Activated CD4-positive, CD25-positive, alpha-beta regulatory T cell treated with anti-CD3 and anti-CD28 coated beads, Interleukin-2, amount 50 U/mL, for 72 hours (primary cell): ENCODE data around the gene SCYGR8.
A peak's percentile ranks its signal among the peaks of the same experiment; 100 is the strongest.

Source experiments
- DNase-seq: peaks from one replicate; pipeline ENCODE4 v3.0.0; 2021

SCYGR8 gene

GRCh38 chr2:227765788-227766372 lies 20.2 kb downstream of the SCYGR8 start:
- DNase-seq, result no peak

- DNase-seq, result peak; percentile 57
Observed at GRCh38 chr2:227766373-227766883, 20.7 kb downstream of the SCYGR8 start.

GRCh38 chr2:227767830-227768229 lies 22.1 kb downstream of the SCYGR8 start:
- no peak for DNase-seq

- DNase-seq, result no peak
Observed at GRCh38 chr2:227772197-227772661, 26.5 kb downstream of the SCYGR8 start.

GRCh38 chr2:227772932-227773331 lies 27.2 kb downstream of the SCYGR8 start:
- DNase-seq, result no peak

GRCh38 chr2:227774011-227774624 lies 28.4 kb downstream of the SCYGR8 start:
- no peak for DNase-seq

- DNase-seq, result no peak
Observed at GRCh38 chr2:227774895-227775842, 29.5 kb downstream of the SCYGR8 start.

GRCh38 chr2:227780981-227781615 lies 35.4 kb downstream of the SCYGR8 start:
- no peak for DNase-seq

- no peak for DNase-seq
Observed at GRCh38 chr2:227781841-227782240, 36.1 kb downstream of the SCYGR8 start.

- no peak for DNase-seq
Observed at GRCh38 chr2:227782804-227783203, 37.1 kb downstream of the SCYGR8 start.

- no peak for DNase-seq
Observed at GRCh38 chr2:227783404-227784138, 37.9 kb downstream of the SCYGR8 start.

GRCh38 chr2:227785293-227785692 lies 39.6 kb downstream of the SCYGR8 start:
- DNase-seq, result no peak

- no peak for DNase-seq
Observed at GRCh38 chr2:227788561-227789018, 42.9 kb downstream of the SCYGR8 start.

- no peak for DNase-seq
Observed at GRCh38 chr2:227789803-227790202, 44.1 kb downstream of the SCYGR8 start.

GRCh38 chr2:227793148-227793712 lies 47.5 kb downstream of the SCYGR8 start:
- DNase-seq, result no peak
